HepG2 (cell line): ENCODE results near the gene DCTN1. TPM values are rescaled to one million over a fixed set of nuclear protein-coding genes. Genes with fewer than 3 reads are reported as not detected.

Experiments
- ATAC-seq: fragments of 200-7000 bp; cut with Tn5 transposase; 3 replicates; pipeline ENCODE4 v1.9.1; 2020; ENCODE audit warnings: mild to moderate bottlenecking, moderate library complexity
- BruUV-seq: library from RNA; stranded (reverse); fragments of 400-500 nt; replicated peaks from 2 replicates; lab custom pipeline; 2021; lab: Mats Ljungman, UMichigan
- CTCF ChIA-PET: fragments of 300-600 bp; formaldehyde crosslinking; extraction: SDS; loops from one replicate; lab custom pipeline; 2021; ENCODE audit warnings: low total read pairs, inconsistent platforms, low intra/inter-chr PET ratio; lab: Yijun Ruan, JAX
- POLR2A ChIA-PET: fragments of 350-600 bp; sonication (Branson Sonifier 250); formaldehyde crosslinking; loops from one replicate; lab custom pipeline; 2020; ENCODE audit warnings: antibody characterized with exemption, inconsistent platforms; lab: Yijun Ruan, JAX
- DNase-seq: peaks from one replicate; pipeline ENCODE4 v3.0.0-alpha.2; 2015; ENCODE audit warnings: low spot score
- FAIRE-seq: peaks from 3 replicates; lab custom pipeline; 2011; peaks lifted over from hg19 to GRCh38; lab: Jason Lieb, UNC
- H2AFZ ChIP-seq: one replicate; pipeline ENCODE4 v1.6.1; 2011; ENCODE audit warnings: low read length, inconsistent platforms
- H3K27ac ChIP-seq: fragments of 300-600 bp; 3 replicates; pipeline ENCODE4 v1.8.0; 2011; ENCODE audit warnings: mixed run types, mild to moderate bottlenecking, mixed read lengths, low read length, inconsistent platforms; ENCODE audit not compliant: insufficient read depth; ENCODE audit errors: extremely low read length
- H3K27me3 ChIP-seq, 2 experiments: fragments of 200-600 bp in 1 of 2; 2 replicates in 1 of 2; 3 replicates in 1 of 2; pipeline versions ENCODE4 v1.6.0 to v1.8.0; 2011; ENCODE audit warnings: low read length in 2 of 2, mild to moderate bottlenecking in 2 of 2, moderate library complexity in 2 of 2, inconsistent platforms in 1 of 2; ENCODE audit not compliant: insufficient read depth in 2 of 2, control insufficient read depth in 1 of 2
- H3K36me3 ChIP-seq, 2 experiments: fragments of 200-600 bp in 1 of 2; replicated peaks in 1 of 2; 2 replicates in 1 of 2; 3 replicates in 1 of 2; pipeline versions ENCODE4 v1.5.1 to v1.8.0; 2011; ENCODE audit warnings: low read length in 2 of 2, inconsistent platforms in 1 of 2; ENCODE audit not compliant: insufficient read depth in 2 of 2, control insufficient read depth in 1 of 2
- H3K4me1 ChIP-seq: 2 replicates; pipeline ENCODE4 v1.5.1; 2012; ENCODE audit warnings: low read length, inconsistent platforms; ENCODE audit not compliant: insufficient read depth
- H3K4me2 ChIP-seq: 2 replicates; pipeline ENCODE4 v1.6.0; 2011; ENCODE audit warnings: low read depth, low read length, inconsistent platforms
- H3K4me3 ChIP-seq, 3 experiments: fragments of 200-600 bp in 1 of 3; sonication (generic), shearing (Covaris generic) in 1 of 3; replicated peaks in 1 of 3; 2 replicates each; pipeline ENCODE4 v1.5.1; 2011 to 2016; ENCODE audit warnings: low read length in 3 of 3, inconsistent platforms in 2 of 3, low read depth in 2 of 3, mild to moderate bottlenecking in 2 of 3, control low read depth in 1 of 3, mixed read lengths in 1 of 3; ENCODE audit not compliant: insufficient read depth in 1 of 3
- H3K79me2 ChIP-seq: one replicate; pipeline ENCODE4 v1.6.1; 2011; ENCODE audit warnings: low read length, inconsistent platforms; ENCODE audit not compliant: insufficient read depth
- H3K9ac ChIP-seq: 2 replicates; pipeline ENCODE4 v1.6.0; 2011; ENCODE audit warnings: mild to moderate bottlenecking, low read depth, low read length, inconsistent platforms; ENCODE audit not compliant: insufficient read depth
- H3K9me3 ChIP-seq: 2 replicates; pipeline ENCODE4 v1.5.1; 2012; ENCODE audit warnings: mild to moderate bottlenecking, low read length
- H4K20me1 ChIP-seq: 2 replicates; pipeline ENCODE4 v1.6.0; 2011; ENCODE audit warnings: inconsistent platforms, mild to moderate bottlenecking, low read length, moderate library complexity; ENCODE audit not compliant: insufficient read depth
- ASH2L ChIP-seq: fragments of 300-600, 200-600 bp; sonication (generic); IDR thresholded peaks from 2 replicates; pipeline ENCODE4 v1.7.0; 2017; ENCODE audit warnings: low read depth, mild to moderate bottlenecking, moderate library complexity, mixed read lengths, low read length; ENCODE audit not compliant: insufficient read length
- CREB1 ChIP-seq, 2 experiments: fragments of 450-650 bp in 1 of 2; IDR thresholded peaks; 2 replicates each; pipeline ENCODE4 v1.6.1; 2016 to 2017; ENCODE audit warnings: control low read depth in 1 of 2, mild to moderate bottlenecking in 1 of 2, missing compliant biosample characterization in 1 of 2, missing genetic modification characterization in 1 of 2
- GATAD2A ChIP-seq: IDR thresholded peaks from 2 replicates; pipeline ENCODE4 v1.6.1; 2016
- HOXA3 ChIP-seq: sonication (generic); formaldehyde crosslinking; IDR thresholded peaks from 2 replicates; pipeline ENCODE4 v1.5.0; 2020; ENCODE audit warnings: missing genetic modification reagents
- NFKB2 ChIP-seq: sonication (generic); formaldehyde crosslinking; IDR thresholded peaks from 2 replicates; pipeline ENCODE4 v1.4.0; 2020; ENCODE audit warnings: missing genetic modification reagents, borderline replicate concordance
- NFKBIZ ChIP-seq: IDR thresholded peaks from 2 replicates; pipeline ENCODE4 v1.6.1; 2018; ENCODE audit warnings: missing genetic modification reagents, missing compliant biosample characterization
- NKX3-1 ChIP-seq: sonication (generic); formaldehyde crosslinking; IDR thresholded peaks from 2 replicates; pipeline ENCODE4 v1.5.0; 2020; ENCODE audit warnings: missing genetic modification reagents
- ONECUT2 ChIP-seq: sonication (generic); formaldehyde crosslinking; IDR thresholded peaks from 2 replicates; pipeline ENCODE4 v1.4.0; 2020; ENCODE audit warnings: missing genetic modification reagents
- SCMH1 ChIP-seq: sonication (generic); formaldehyde crosslinking; IDR thresholded peaks from 2 replicates; pipeline ENCODE4 v1.9.0; 2021; ENCODE audit warnings: missing genetic modification reagents, mild to moderate bottlenecking, borderline replicate concordance
- YEATS4 ChIP-seq: sonication (generic); formaldehyde crosslinking; IDR thresholded peaks from 2 replicates; pipeline ENCODE4 v1.4.0; 2020; ENCODE audit warnings: missing genetic modification reagents, borderline replicate concordance
- ZNF446 ChIP-seq: sonication (generic); formaldehyde crosslinking; IDR thresholded peaks from 2 replicates; pipeline ENCODE4 v1.5.0; 2020; ENCODE audit warnings: mild to moderate bottlenecking, missing genetic modification reagents
- ZNF713 ChIP-seq: sonication (generic); formaldehyde crosslinking; IDR thresholded peaks from 2 replicates; pipeline ENCODE4 v1.4.0; 2020; ENCODE audit warnings: mild to moderate bottlenecking, missing genetic modification reagents
- ZNF772 ChIP-seq: sonication (generic); formaldehyde crosslinking; IDR thresholded peaks from 2 replicates; pipeline ENCODE4 v1.5.0; 2020; ENCODE audit warnings: mild to moderate bottlenecking, missing genetic modification reagents
- WGBS: methylation state at CpG from one replicate; pipeline ENCODE4 v1.1.6; 2017; ENCODE audit warnings: low lambda C conversion rate; 5-methylcytosine and 5-hydroxymethylcytosine counted together
- in situ Hi-C: cut with HindIII; loops from 2 replicates; pipeline ENCODE4 v1.10.0; 2017; ENCODE audit warnings: low pct_unique_long_range_greater_than_20kb; ENCODE audit not compliant: extremely low pct_ligation_motif_present
- intact Hi-C: fragments of 100-400 bp; cut with micrococcal nuclease; formaldehyde crosslinking; loops from one replicate; pipeline ENCODE4 v1.10.0; 2022; ENCODE audit not compliant: unreplicated experiment
- polyA plus RNA-seq, 8 experiments: library from polyadenylated mRNA; depleted of rRNA in 3 of 8; stranded (reverse) in 7 of 8; unstranded in 1 of 8; fragments of >200 nt; fragmentation: Illumina TruSeq in 4 of 8; extraction: Trizol in 4 of 8; gene quantifications; 2 replicates each; pipeline versions ENCODE4 v1.2.1 to v1.2.3, GENCODE V29; 2011 to 2016; ENCODE audit warnings: low read depth in 4 of 8, missing spikeins in 1 of 8, mixed read lengths in 1 of 8; ENCODE audit not compliant: insufficient read depth in 1 of 8
- total RNA-seq, 5 experiments: library from RNA; depleted of rRNA; stranded (reverse); fragments of >200 nt; fragmentation: Illumina TruSeq; extraction: Trizol; gene quantifications; 2 replicates each; pipeline ENCODE4 v1.2.3, GENCODE V29; 2016; ENCODE audit warnings: low read depth in 1 of 5
- TF ChIP-seq, protein P1 (sequence below): IDR thresholded peaks from 2 replicates; pipeline ENCODE4 v1.6.1; 2016
- TF ChIP-seq, protein P2 (sequence below): sonication (generic); formaldehyde crosslinking; conservative IDR thresholded peaks from 2 replicates; pipeline ENCODE4 v1.4.0; 2020; ENCODE audit warnings: mild to moderate bottlenecking, missing genetic modification reagents, moderate library complexity
- TF ChIP-seq, protein P3 (sequence below): sonication (generic); formaldehyde crosslinking; IDR thresholded peaks from 2 replicates; pipeline ENCODE4 v1.5.0; 2020; ENCODE audit warnings: mild to moderate bottlenecking, missing genetic modification reagents, borderline replicate concordance

DCTN1 gene
- total and polyA plus RNA-seq, 2 of the 13 experiments (the other 11 are each of a cell fraction or from before 2014, with no cell fraction given): 73.2 to 122 TPM

DNA sequence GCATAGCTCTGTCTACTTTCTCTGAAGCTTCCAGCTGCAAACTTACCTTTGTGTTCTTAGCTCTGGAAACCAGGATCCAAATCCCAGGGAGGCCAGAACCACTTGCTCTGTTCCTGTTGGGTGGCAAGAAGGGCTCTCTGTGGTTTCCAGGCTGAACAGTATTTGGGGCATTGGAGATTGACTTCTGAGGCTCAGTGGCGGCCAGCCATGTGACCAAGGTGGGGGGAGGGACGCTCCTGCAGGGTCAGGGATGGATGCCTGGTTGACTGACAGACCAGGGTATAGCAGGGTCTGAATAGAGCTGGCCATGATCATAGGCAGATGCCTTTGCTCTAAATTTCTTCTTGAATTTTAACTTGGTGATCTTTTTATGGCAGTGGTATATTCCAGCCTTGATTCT lies 52.0 kb downstream of the DCTN1 start (continued):
- no peak for TF ChIP-seq ONECUT2 (CRISPR knock-in tag)
- no peak for TF ChIP-seq ZNF446
- TF ChIP-seq, protein P1, sequence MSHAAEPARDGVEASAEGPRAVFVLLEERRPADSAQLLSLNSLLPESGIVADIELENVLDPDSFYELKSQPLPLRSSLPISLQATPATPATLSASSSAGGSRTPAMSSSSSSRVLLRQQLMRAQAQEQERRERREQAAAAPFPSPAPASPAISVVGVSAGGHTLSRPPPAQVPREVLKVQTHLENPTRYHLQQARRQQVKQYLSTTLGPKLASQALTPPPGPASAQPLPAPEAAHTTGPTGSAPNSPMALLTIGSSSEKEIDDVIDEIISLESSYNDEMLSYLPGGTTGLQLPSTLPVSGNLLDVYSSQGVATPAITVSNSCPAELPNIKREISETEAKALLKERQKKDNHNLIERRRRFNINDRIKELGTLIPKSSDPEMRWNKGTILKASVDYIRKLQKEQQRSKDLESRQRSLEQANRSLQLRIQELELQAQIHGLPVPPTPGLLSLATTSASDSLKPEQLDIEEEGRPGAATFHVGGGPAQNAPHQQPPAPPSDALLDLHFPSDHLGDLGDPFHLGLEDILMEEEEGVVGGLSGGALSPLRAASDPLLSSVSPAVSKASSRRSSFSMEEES: no peak
- no peak for TF ChIP-seq ASH2L
- no peak for TF ChIP-seq SCMH1 (CRISPR knock-in tag)
- TF ChIP-seq, protein P2, sequence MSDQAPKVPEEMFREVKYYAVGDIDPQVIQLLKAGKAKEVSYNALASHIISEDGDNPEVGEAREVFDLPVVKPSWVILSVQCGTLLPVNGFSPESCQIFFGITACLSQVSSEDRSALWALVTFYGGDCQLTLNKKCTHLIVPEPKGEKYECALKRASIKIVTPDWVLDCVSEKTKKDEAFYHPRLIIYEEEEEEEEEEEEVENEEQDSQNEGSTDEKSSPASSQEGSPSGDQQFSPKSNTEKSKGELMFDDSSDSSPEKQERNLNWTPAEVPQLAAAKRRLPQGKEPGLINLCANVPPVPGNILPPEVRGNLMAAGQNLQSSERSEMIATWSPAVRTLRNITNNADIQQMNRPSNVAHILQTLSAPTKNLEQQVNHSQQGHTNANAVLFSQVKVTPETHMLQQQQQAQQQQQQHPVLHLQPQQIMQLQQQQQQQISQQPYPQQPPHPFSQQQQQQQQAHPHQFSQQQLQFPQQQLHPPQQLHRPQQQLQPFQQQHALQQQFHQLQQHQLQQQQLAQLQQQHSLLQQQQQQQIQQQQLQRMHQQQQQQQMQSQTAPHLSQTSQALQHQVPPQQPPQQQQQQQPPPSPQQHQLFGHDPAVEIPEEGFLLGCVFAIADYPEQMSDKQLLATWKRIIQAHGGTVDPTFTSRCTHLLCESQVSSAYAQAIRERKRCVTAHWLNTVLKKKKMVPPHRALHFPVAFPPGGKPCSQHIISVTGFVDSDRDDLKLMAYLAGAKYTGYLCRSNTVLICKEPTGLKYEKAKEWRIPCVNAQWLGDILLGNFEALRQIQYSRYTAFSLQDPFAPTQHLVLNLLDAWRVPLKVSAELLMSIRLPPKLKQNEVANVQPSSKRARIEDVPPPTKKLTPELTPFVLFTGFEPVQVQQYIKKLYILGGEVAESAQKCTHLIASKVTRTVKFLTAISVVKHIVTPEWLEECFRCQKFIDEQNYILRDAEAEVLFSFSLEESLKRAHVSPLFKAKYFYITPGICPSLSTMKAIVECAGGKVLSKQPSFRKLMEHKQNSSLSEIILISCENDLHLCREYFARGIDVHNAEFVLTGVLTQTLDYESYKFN (CRISPR knock-in tag): no peak
- TF ChIP-seq GATAD2A (CRISPR knock-in tag): no peak

DNA sequence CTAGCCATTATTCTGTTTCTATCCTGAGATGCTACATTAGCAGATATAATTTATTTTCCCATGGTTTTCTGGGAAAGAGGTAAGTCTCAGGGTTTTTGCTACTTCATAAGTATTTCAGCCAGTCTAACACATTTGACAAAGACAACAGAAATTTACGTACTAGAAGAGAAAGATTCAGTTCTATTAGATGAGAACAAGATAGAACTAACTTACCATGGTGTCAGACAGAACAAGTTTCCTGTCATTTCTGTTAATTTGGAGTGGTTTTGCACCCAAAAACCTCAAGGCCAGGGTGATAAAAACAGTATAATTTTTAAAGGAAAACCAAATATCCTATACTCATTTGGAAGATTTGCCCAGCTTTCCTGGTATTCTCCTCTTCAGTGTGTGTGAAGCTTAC lies 52.5 kb downstream of the DCTN1 start:
- no peak overlapping the region for H3K4me2 ChIP-seq
- H3K27ac ChIP-seq: no peak overlapping the region
- no peaks in the 10 kb centered on the region for H3K36me3 ChIP-seq
- H3K9me3 ChIP-seq: no peaks in the 10 kb centered on the region
- intact Hi-C loops: no loop called here
- H3K4me3 ChIP-seq: no peak overlapping the region
- CTCF ChIA-PET: no interaction called here
- in situ Hi-C loops: no loop called here
- no peaks in the 10 kb centered on the region for H4K20me1 ChIP-seq
- no peak for DNase-seq
- no peak overlapping the region for H2AFZ ChIP-seq
- no peak overlapping the region for H3K9ac ChIP-seq
- H3K4me1 ChIP-seq: no peaks in the 10 kb centered on the region
- no peak for FAIRE-seq
- BruUV-seq: no TSS peak
- ATAC-seq: no peak
- no peaks in the 10 kb centered on the region for H3K27me3 ChIP-seq
- WGBS: 14% methylated on average over 1 of the region's 1 CpG
- POLR2A ChIA-PET: no interaction called here
- H3K79me2 ChIP-seq: no peaks in the 10 kb centered on the region
- TF ChIP-seq NFKBIZ: no peak
- TF ChIP-seq HOXA3 (CRISPR knock-in tag): no peak
- TF ChIP-seq, protein P3, sequence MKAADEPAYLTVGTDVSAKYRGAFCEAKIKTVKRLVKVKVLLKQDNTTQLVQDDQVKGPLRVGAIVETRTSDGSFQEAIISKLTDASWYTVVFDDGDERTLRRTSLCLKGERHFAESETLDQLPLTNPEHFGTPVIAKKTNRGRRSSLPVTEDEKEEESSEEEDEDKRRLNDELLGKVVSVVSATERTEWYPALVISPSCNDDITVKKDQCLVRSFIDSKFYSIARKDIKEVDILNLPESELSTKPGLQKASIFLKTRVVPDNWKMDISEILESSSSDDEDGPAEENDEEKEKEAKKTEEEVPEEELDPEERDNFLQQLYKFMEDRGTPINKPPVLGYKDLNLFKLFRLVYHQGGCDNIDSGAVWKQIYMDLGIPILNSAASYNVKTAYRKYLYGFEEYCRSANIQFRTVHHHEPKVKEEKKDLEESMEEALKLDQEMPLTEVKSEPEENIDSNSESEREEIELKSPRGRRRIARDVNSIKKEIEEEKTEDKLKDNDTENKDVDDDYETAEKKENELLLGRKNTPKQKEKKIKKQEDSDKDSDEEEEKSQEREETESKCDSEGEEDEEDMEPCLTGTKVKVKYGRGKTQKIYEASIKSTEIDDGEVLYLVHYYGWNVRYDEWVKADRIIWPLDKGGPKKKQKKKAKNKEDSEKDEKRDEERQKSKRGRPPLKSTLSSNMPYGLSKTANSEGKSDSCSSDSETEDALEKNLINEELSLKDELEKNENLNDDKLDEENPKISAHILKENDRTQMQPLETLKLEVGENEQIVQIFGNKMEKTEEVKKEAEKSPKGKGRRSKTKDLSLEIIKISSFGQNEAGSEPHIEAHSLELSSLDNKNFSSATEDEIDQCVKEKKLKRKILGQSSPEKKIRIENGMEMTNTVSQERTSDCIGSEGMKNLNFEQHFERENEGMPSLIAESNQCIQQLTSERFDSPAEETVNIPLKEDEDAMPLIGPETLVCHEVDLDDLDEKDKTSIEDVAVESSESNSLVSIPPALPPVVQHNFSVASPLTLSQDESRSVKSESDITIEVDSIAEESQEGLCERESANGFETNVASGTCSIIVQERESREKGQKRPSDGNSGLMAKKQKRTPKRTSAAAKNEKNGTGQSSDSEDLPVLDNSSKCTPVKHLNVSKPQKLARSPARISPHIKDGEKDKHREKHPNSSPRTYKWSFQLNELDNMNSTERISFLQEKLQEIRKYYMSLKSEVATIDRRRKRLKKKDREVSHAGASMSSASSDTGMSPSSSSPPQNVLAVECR (CRISPR knock-in tag): no peak
- no peak for TF ChIP-seq YEATS4
- no peak for TF ChIP-seq CREB1 (IDR thresholded peaks at IDR 0.05)
- TF ChIP-seq CREB1 (CRISPR knock-in tag; IDR thresholded peaks at IDR 0.05): no peak
- no peak for TF ChIP-seq NKX3-1 (CRISPR knock-in tag)
- no peak for TF ChIP-seq ZNF713 (CRISPR knock-in tag)
- TF ChIP-seq NFKB2 (CRISPR knock-in tag): no peak
- no peak for TF ChIP-seq ZNF772
